GM18517 (cell line): ENCODE results near the gene SHFL.

ENCODE experiments used
- ATAC-seq: cut with Tn5 transposase; IDR thresholded peaks from one replicate; pipeline ENCODE4 v1.9.1; 2021; ENCODE audit warnings: mild to moderate bottlenecking, moderate library complexity; ENCODE audit not compliant: unreplicated experiment

Gene SHFL

DNA sequence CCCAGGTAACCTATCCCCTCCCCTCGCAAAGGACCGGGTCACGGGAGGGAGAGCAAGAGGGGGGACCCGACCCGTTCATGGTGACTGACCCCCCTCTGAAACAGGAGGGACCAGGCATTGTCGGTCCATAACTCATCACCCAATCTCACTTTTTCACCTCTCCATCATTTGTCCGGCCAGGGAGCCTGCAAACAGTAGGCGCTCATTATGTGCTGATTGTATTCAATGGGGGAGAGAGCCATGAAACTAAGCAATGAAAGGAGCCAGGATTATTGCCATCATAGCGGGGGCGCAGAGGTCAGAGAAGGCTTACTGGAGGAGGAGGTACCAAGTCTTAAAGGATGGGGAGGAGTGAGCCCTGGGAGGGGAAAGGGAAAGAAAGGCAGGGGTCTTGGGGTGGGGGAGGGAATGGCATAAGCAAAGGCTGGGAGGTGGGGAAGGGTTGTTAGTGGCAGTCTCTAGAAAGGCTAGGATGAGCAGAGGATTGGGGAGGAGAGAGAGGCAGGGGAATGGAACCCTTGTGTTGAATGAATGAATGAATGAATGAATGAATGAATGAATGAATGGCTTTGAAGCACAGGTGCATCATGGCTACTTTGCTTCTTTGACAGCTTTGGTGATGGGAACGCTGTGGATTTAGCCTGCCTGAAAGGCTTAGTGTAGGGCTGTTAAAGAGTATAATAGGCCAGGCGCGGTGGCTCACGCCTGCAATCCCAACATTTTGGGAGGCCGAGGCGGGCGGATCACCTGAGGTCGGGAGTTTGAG, 1.4 kb downstream of the SHFL start:
- ATAC-seq: no peak

DNA sequence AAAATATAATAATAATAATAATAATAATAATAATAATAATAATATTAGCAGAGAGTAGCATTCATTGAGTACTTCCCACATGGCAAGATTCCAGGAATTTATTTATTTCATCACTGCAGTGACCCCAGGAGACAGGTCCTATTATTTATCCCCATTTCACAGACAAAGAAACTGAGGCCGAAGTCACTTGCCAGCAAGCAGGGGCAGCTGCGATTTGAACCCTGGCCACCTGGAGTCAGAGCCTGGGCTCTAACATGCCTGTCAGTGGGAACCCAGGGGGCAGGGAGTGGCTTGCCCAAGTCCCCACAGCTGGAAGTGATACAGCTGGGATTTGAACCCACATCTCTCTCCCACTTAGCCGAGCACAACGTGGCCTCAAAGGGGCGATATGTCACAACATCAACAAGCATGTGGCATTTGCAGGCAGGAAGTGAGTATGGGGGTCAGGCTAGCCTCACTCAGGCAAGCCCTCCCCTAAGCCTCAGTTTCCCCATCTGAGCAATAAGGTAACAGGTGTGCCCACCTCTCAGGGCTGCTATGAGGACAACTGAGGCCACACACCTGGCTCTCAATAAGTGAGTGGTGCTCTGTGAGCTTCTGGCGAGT, 2.9 kb downstream of the SHFL start:
- ATAC-seq: no peak

DNA sequence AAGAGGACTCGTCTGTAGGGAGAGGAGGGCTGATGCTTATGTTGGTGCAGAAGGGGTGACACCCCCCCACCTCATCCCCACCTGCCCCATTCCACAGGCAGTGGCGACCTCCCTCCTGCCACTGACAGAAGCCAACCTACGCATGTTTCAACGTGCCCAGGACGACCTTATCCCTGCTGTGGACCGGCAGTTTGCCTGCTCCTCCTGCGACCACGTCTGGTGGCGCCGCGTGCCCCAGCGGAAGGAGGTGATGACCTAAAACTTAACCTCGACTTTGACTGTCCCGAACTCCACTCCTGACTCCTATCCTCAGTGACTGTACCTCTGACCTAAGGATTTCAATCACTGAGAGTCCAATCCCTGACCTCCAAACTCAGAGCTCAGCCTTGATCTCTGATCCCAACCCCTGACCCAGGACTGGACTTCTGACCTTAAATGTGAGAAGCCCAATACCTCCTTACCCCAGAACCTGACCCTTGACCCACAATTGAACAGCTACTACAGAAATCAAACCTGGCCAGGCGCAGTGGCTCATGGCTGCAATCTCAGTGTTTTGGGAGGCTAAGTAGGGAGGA, 3.8 kb downstream of the SHFL start:
- ATAC-seq: no peak

DNA sequence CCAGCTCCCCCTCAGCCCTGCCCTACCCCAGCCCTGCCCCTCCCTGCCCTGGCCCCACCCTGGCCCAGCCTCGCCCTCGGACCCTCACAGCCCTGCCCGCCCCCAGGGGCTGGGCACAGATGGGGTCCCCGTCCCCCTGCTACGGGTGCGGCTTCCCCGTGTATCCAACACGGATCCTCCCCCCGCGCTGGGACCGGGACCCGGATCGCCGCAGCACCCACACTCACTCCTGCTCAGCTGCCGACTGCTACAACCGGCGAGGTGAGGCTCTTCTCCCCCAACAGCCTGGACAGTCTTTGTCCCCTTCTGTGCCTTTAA, 5.2 kb downstream of the SHFL start:
- ATAC-seq: no peak

DNA sequence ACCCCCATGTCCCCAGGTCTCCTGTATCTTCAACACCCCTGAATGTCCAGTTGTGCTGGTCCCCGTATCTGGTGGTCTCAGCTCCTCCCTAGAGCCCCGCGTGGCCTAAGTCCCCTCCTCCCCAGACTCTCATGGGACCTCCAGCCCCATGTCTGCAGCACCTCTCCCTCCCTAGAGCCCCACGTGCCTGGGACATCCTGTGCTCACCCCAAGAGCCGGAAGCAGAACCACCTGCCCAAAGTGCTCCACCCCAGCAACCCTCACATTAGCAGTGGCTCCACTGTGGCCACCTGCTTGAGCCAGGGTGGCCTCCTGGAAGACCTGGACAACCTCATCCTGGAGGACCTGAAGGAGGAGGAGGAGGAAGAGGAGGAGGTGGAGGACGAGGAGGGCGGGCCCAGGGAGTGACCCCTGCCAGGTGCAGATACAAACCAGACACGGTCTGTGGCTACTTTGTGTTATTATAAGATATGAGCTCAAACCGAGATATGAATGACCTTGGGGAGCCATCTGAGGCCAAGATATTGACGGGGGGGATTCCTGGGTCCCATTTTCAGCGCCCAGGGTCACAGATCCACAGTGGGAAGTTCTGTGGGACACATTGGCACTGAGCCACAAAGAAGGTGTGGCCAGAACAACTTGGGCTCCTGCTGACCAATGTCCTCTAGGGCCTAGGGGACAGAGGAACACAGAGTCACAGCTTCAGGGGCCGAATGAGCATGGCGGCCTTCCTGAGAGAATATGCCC, 6.0 kb downstream of the SHFL start:
- ATAC-seq: no peak

DNA sequence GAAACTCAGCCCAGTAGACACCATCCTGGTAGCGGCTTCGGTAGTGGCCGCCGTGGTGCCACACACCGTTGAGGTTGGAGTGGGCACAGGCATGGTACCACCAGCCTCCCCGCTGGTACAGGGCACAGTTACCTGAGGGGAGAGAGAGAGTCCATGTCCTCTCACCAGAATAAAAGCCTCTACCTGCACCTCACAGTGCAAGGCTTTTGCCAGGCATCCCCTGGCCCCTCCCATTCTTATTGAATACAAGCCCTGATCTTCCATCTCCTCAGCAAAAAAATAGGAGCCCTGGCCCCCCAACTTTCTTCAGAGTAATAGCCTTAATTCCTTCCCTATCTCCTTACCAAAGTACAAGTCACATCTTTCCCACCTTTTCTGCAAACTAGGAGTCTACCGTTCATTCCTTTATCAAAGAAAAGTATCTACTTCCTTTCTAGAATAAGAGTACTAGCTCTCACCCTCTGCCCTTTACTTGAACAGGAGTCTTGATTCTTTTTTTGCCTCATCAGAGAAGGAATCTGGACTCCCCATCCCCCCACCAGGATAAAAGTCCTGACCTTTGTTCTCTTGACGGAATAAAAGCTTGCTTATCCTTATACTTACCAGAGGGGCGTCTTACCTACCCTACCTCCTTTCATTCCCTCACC, 6.7 kb downstream of the SHFL start:
- ATAC-seq: no peak

DNA sequence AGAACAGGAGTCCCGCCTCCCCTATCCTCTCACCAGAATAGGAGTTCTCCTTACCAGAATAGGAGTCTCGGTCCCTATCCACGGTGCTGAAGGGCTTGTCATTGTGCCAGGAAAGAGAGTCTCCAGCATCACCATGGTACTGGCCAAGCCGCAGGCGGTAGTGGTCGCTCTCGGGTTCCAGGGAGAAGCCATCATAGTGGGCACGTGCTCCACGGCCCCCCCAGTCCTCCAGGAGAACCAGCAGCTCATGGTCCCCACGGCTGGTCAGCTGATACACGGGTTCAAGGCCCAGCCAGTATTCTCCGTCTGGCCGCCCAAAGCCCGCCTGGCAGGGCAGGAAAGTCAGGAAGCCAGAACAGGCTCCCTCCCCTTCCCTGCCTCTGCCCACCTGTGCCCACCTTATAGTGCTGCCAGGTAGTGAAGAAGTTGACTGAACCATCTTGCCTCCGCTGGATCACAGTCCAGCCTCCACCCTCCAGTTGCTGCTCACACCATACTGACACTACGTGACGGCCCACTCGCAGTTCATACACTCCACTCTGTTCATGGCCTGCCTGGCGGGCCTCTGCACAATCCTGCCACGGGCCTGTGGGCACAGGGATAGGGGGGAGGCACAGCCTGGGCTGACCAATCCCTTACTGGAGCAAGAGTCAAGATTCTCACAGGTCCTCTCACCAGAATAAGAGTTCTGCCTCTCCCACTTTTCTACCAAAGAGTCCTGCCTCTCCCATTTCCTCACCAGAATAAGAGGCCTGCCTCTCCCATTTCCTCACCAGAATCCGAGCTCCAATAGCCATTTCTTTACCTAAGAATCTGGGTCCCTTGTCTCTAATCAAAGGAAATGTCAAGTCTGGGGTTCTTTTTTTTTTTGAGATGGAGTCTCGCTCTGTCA, 7.4 kb downstream of the SHFL start:
- no peak for ATAC-seq

DNA sequence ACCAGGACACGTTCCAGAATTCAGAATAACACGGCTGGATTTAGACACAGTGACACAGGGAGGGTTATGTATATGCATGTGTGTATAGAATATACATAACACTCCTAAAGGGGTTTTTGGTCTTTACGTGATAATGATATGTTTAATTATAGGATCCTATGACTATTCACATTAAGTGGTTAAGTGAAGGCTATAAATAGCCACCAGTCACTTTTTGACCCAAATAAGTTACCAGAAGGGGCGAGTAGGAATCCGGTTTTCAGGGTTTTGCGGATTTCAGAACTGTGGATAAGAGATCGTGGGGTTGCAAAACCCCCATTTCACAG, 9.5 kb downstream of the SHFL start:
- ATAC-seq: no peak

DNA sequence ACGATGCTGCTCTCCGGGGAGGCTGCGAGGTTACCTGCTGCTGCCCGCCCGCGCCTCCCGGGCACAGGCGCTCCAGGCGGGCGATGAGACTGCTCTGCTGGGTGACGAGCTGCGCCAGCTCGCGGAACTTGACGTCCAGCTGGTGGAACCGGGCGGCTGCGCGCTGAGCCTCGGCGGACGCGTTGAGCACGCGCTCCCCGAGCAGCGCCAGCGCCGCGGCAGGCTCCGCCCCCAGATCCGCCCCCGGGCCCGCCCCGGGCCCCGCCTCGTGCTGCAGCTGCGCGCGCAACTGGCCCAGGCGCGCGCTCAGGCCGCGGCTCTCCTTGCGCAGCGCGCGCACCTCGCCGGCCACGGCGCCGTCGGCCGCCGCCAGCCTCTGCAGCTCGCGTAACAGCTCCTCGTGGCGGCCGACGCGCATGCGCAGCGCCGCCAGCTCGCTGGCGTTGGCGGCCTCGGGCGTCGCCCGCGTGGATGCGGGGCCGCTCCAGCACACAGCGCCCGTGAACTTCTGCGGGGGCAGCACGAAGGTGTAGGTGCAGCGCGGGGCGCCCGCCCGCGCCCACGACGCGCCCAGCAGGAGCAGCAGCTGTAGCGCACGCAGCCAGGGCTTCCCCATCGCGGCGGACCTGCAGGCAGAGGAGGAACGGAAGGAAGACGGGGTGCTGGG, 10.0 kb downstream of the SHFL start:
- peak; percentile 64 for ATAC-seq

DNA sequence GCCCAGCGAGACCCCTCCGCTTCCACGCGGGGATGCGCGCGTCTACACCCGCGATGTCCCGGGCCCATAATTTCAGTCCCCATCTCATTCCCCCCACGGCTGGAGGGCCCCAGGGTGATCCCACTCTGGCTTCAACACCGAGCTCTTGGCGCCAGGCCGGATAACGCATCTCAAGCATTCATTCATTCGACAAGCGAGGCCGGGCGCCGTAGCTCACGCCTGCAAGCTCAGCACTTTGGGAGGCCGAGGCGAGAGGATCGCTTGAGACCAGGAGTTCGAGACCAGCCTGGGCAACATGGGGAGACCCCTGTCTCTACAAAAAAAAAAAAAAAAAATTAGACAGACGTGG, 10.5 kb downstream of the SHFL start:
- no peak for ATAC-seq

DNA sequence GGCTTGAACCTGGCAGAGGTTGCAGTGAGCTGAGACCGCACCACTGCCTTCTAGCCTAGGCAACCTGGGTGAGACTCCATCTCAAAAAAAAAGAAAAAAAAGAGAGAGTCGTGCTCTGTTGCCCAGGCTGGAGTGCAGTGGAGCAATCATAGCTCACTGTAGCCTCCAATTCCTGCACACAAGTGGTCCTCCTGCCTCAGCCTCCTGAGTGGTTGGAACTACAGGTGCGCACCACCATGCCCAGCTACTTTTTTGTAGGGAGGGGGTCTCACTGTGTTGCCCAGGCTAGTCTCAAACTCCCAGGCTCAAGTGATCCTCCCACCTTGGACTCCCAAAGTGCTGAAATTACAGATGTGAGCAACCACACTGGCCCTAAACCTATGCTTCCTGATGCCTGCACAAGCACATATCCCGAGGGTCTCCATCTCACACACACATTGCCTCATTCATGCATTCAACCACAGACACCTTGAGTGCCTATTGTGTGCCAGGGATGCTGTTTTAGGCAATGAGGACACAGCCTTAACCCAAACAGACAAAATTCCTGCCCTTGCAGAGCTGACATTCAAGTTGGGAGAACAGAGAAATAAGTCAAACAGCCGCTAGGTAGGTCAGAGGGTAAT, 14.2 kb downstream of the SHFL start:
- no peak for ATAC-seq

DNA sequence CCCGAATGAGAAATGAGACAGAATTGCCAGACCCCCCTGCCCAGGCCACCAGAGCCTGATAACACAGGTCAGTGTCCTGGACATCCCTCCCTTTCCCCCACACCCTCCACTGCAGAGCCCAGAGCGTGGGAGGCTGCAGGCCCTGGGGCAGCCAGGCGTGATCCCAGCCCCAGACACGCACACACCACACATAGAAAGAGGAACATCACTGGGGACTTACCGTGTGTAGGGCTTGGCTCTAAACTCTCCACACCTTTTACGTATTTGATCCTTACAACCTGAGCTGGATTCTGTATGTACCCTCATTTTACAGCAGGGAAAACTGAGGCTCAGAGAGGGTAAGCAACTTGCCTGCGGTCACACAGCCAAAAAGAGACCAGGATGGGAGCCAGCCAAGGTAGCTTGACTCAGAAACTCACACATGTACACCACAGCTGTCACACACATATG, 16.7 kb downstream of the SHFL start:
- no peak for ATAC-seq

DNA sequence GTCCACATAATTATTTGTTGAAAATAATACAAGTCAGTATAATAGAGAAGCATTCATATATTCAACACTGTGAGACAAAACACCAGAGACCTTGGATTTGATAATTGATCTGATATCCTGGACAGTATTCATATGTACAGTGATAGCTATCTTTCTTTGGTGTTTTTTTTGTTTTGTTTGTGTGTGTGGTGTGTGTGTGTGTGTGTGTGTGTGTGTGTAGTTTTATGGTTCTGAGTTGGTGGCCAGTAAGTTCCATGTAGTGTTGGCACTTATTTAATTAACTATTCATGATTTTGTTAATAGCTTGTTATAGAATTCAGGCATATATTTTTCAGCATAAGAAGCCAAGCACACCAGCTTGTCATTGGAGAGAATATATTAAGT, 18.0 kb downstream of the SHFL start:
- no peak for ATAC-seq

DNA sequence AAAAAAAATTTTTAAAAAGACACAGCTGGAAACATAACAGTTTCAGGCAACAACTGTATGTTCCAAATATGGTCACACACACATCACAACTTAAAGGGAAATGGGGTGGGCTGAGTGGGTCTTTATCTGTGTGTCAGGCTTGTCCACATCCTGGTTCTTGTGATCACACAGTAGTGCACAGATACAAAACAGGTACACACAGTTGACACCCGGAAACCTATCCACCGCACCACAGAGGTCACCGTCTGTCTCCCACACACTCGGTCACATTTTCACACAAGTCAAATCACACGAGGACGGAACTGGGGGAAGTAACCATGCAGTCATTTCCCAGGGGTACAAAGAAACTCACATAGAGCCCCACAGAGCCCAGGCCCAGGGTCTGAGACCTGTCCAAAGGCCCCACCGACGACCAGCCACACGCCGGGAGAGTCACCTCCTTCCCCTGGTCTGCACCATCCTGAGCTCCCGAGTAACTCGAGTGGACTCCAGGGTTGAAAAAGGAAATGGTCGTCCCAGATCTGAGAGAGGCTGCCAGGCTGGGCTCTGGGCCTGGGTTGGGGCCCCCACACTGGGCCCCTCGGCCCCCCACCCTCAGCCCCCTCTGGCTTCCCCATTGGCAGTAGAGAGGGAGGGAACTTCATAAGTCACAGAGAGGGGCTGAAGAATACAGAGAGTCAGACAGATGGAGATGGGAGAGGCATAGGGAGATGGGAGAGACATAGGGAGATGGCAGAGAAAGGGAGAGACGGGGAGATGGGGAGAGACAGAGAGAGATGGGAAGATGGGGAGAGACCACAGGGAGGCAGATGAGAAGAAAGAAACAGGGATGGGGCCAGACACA, 18.8 kb downstream of the SHFL start:
- peak; percentile 35 for ATAC-seq

DNA sequence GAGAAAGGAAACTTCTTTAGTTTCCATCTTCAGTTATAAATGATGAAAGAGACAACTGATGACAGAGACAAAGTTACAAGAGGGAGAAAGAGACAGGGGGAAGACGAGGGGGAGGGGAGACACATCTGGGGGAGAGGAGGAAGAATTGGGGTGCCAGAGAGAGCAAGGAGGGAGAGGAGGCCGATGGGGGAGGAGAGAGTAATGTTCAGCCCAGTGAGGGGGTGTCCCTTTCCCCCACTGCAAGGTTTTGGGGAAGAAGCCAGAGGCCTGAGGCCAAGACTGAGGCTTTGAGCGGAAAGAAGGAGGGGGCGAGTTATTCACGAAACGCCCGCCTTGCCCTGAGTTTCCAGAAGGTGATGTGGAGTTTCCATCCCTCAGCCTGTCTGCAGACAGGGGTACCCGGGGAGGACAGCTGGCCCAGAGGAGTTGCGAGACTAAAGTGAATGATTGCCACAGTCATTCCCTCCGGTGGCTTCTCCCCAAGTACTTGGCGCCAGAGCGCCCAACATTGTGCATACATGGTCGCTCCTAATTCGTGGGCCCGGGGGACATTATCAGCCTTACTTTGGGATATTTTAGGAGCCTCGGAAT, 19.5 kb downstream of the SHFL start:
- ATAC-seq: peak; percentile 19

DNA sequence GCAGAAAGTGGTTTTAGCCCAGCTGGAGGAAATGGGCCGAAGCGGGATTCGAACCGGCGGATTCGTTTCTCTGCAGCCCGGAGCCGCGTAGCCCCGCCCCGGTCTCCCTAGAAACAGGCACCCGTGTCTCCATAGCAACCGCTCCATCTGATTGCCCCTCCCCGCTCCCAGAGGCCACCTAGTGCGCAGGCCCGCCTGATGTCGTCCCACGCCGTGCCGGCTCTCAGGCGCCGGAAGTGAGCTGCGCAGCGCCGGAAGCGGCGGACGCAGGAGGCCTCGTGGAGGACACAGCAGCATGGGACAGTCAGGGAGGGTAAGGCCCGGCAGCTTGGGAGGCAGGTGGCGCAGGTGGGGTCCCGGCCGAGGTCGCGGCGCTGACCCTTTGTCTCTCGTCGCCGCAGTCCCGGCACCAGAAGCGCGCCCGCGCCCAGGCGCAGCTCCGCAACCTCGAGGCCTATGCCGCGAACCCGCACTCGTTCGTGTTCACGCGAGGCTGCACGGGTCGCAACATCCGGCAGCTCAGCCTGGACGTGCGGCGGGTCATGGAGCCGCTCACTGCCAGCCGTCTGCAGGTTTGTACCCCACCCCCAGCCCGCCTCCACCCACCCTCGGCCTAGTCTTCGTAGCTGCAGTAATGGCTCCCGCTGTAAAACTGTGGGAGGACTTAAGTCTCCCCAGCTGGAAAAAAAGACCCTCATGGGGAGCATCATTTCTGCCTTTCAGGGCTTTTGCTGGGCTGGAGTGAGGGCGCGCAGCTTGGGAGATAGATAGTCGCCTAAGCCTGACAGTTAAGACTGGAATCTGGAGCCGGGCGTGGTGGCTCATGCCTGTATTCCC, 20.2 kb downstream of the SHFL start, which contains the start of gene PPAN:
TSS of gene PPAN (plus strand) at position 263 of the 837 bp plus-strand sequence. CDS start at position 296, 33 bp downstream.
- peak; percentile 37 for ATAC-seq

DNA sequence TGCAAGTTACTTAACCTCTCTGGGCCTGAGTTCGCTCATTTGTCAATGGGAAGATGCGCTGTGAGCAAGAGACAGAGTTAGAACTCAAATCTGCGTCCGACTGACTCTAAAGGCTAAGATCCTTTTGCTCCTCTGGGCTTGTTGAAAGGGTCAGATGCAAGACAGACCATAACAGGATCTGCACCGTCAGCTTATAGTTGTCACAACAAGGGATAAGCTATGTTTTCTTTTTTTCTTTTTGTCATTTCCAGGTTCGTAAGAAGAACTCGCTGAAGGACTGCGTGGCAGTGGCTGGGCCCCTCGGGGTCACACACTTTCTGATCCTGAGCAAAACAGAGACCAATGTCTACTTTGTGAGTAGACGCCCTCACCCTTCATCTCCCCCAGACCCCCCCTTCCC, 21.1 kb downstream of the SHFL start:
- ATAC-seq: no peak
